ENCODE data around the gene RND1.
"Not testable (repeated sequence)": the region's sequence is repeated elsewhere in the genome, so short reads cannot be mapped to it uniquely, and the experiment has no call there.

The RND1 gene

DNA sequence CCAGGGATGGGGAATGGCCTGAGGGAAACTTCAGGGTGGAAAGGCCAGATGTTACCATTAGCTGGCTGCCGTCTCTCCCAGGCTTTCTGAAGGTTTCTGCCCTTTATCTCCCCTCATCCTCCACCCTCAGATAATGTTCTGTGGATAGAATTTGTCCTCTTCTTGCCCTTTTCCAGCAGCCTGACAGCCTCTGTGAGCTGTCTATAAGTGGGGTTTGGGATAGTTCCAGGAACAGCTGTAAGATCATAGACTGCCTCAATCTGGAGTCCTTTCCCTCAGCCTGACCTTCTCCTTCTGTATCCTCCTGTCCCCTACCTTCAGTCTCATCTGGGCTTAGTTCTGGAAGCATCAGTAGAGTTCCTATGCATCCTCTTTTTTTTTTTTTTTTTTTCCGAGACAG lies 2.8 kb upstream of the RND1 start:
- DNase-seq (ENCODE audit: low read depth, low spot score), result no peak

DNA sequence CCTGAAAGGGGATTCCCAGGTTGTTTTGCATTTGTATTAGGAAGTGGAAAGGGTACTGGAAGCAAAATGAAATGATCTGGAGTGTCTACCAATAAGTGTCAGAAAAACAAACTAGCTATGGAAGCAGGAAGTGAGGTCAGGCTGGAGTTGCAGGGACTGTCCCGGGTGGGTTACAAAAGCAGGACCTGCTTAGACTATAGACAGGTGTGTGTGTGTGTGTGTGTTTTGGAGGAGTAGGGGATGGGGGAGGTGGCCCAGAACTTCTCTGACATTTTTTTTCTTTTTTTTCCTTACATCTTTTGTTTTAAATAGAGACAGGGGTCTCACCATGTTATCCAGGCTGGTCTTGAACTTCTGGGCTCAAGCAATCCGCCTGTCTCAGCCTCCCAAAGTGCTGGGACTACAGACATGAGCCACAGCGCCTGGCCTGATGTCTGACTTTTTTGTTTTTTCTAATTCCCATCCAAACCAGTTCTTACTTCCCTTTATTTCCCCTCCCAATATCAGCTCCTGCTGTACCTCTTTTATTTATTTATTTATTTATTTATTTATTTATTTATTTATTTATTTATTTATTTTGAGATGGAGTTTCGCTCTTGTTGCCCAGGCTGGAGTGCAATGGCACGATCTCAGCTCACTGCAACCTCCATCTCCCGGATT lies 512 bp upstream of the RND1 start:
- no peak for DNase-seq (ENCODE audit: low read depth, low spot score)

DNA sequence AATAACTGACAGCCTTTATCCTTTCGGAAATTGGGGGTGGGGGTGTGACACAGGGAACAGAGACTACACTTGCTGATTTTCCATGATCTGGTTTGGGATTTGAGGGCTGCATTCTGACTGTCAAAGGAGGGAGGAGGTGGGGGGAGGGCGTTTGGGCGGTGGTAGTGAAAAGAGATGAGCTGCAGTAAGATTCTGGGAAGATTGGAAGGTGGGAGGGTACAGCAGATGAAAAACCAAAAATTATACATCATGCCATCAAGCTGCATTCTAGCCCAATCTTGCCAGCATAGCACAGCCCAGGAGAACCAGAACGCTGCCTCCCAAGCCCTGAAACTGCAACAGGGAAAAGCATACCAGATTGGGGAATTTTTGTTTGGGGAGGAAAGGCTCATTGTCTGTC lies 2.4 kb downstream of the RND1 start:
- DNase-seq (ENCODE audit: low read depth, low spot score), result no peak

DNA sequence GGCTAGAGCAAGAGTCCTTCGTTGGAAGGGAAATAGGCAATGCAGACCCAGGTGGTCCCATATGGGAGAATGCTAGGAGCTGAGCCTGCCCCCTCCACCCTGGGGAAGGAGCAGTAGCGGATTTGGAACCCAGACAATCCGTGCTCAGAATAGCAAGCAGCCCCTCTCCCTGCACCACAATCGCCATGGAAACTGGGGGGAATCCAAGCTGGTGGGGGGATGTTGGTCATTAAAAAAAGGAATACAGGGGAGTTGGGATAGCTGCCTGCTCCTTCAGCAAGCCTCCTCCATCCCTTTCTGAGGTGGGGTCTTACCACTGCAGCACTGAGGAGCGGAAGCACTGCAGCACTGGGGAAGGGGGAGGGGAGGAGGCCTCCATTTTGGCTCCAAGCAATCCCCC lies 2.9 kb downstream of the RND1 start:
- no peak for DNase-seq (ENCODE audit: low read depth, low spot score)

DNA sequence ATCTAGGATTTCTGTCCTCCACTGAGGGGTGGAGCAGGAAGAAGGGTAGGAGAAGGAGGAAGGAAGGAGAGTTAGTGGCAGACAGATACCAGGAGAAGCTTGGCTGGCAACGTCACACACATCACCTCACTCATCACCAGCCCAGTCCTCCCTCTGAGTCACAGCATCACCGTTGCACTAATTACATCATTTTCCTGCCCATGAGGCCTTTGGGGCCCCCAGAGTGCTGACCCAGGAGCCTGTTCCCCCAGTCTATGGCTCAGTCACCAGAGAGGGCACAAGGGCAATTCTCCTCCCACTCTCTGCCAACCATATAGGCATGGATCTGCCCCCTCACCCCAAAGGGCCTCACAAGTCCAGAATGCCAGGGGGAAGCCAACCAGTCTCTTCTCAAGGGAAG lies 4.6 kb downstream of the RND1 start:
- no peak for DNase-seq (ENCODE audit: low read depth, low spot score)

DNA sequence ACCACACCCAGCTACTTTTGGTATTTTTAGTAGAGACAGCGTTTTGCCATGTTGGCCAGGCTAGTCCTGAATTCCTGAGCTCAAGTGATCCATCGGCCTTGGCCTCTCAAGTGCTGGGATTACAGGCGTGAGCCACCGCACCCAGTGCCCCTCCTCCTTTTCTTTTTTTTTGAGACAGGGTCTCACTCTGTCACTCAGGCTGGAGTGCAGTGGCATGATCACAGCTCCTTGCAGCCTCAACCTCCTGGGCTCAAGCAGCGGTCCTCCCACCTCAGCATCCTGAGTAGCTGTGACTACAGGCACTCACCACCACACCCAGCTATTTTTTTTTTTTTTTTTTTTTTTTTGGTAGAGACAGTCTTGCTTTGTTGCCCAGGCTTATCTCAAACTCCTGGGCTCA lies 5.4 kb downstream of the RND1 start:
- DNase-seq (ENCODE audit: low read depth, low spot score), result not testable (repeated sequence)

DNA sequence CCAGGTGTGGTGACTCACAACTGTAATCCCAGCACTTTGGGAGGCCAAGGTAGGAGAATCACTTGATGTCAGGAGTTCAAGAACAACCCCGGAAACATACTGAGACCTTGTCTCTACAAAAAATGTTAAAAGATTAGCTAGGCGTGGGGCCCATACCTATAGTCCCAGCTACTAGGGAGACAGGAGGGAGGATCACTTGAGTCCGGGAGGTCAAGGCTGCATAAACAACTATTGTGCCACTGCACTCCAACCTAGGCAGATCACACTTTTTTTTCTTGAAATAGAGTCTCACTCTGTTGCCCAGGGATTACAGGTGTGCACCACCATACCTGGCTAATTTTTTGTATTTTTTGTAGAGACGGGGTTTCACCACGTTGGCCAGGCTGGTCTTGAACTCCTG lies 6.1 kb downstream of the RND1 start:
- no peak for DNase-seq (ENCODE audit: low read depth, low spot score)

DNA sequence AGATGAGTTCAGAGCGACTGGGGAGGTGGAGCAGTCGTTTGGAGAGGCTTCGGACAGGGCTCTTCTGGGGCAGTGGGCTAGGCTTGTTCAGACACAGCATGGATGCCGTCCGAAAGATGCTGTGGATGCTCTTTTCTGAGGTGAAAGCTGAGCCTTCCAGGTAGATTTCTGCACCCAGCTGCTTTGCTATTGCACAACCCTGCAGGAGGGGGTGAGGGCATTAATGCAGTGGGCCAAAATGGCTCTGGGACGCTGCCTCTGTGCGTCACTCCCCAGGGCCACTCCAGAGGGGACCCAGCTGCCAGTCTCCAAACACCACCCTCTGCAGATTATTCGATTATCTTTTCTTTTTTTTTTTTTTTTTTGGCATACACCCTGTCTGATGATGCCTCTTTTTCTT lies 7.6 kb downstream of the RND1 start:
- no peak for DNase-seq (ENCODE audit: low read depth, low spot score)

DNA sequence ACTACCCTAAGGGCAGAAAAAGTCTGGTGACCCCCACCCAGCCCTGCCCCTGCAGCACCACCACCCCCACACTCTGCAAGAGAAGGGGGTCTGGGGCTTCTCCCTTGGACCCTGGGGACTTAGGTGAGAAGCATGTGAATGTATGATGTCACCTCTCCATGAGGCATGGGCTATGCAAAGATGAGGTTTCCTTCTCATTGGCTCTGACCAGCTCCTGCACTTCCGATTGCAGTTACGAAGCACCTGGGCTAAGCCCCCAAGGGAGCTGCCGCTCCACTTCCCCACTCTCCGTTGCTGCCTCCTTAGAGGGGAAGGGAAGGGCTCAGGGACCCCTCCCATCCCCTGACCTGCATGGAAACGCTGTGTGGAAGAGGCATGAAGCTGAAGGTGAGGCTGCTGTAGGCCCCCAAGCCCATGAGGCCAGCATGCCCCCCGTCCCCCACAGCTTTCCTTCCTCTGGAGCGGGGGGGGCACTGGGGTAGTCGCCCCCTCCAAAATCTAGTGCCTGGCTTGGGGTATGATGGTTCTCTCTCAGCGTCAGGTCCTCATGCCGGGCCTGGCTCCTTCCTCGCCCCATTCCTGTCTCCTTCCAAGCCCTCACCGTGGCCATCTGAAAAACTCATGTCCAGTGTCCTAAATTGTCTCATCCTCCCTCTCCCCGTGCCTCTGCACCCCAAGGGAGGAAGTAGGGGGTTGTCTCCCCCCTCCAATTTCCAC lies 8.2 kb downstream of the RND1 start:
- DNase-seq (ENCODE audit: low read depth, low spot score), result no peak

DNA sequence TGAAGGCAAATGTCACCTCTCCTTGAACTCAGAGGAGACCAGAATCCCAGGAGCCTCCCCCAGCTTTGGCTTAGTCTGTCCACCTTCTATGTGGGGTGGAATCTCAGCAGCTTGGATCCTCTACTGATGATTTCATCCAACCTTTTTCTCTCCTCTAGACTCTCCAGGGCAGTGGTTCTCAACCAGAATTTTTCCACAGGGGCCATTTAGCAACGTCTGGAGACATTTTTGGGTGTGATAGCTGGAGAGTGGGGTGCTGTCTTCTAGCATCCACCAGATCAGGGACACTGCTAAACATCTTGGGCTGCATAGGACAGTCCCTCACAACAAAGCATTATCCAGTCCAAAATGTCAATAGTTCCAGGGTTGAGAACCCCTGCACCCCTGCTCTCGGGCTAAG lies 9.3 kb downstream of the RND1 start:
- DNase-seq (ENCODE audit: low read depth, low spot score), result no peak

DNA sequence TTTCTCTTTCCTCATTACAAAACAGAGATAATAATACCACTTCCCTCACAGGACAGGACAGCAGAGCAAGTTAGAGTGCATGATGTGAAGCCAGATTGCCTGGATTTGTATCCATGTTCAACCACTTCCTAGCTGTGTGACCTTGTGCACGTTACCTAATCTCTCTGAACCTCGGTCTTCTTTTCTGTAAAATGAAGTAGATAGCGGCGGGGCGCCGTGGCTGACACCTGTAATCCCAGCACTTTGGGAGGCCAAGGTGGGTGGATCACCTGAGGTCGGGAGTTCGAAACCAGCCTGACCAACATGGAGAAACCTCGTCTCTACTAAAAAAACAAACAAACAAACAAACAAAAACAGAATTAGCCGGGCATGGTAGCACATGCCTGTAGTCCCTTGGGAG lies 10.7 kb downstream of the RND1 start:
- DNase-seq (ENCODE audit: low read depth, low spot score), result not testable (repeated sequence)

DNA sequence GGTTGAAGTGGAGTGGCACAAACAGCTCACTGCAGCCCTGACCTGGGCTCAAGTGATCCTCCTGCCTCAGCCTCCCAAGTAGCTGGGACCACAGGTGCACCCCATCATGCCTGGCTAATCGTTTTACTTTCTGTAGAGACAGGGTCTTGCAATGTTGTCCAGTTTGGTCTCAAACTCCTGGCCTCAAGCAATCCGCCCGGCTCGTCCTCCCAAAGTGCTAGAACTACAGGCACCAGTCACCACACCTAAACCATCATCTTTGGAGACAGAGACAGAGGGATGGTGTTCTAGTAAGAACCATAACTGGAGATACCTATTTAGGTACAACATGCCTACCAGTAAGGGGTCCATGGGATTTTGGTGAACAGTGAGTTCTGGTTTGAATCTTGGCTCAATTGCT lies 11.2 kb downstream of the RND1 start:
- no peak for DNase-seq (ENCODE audit: low read depth, low spot score)

DNA sequence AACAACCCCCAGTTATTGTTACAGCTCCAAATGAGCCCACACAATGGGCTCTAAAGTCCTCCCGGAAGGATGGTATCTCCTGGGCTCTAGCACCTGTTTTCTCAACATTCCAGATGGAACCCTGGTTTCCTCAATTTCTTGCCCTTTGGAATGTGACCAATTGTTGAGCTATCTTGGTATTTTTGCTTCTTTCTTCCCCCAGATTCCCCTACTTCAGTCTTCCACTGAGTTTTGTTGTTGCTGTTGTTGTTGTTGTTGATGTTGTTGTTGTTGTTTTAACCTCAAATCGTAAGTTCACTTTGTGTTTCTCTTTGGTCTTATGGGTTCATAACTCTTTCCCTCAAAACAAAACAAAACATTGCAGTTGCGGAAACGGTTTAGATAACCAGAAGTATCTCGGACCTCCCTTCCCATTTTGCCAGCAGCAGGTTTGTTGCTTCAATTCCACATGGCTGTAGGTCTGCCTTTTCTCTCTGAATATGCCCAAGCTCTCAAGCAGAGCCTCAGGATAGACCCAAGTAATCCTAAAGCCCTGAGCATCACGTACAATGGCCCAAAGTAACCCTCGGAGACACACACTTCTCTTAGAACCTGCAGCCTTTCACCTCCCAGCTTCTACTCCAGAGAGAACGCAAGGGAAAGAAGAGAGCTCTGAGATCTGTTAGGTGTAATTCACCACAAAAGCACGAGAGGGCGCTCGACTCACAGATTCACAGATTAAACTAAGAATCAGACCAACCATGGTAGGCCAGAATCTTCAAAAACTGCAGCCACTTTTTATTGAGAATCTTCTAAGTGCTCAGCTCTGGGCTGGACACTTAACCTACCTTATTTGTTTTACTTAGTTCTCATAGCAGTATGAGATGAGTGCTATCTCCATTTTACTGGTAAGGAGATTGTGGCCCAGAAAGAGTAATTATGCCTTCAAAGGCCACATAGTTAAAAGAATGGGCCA lies 12.7 kb downstream of the RND1 start:
- peak; percentile 85 for DNase-seq (ENCODE audit: low read depth, low spot score)

DNA sequence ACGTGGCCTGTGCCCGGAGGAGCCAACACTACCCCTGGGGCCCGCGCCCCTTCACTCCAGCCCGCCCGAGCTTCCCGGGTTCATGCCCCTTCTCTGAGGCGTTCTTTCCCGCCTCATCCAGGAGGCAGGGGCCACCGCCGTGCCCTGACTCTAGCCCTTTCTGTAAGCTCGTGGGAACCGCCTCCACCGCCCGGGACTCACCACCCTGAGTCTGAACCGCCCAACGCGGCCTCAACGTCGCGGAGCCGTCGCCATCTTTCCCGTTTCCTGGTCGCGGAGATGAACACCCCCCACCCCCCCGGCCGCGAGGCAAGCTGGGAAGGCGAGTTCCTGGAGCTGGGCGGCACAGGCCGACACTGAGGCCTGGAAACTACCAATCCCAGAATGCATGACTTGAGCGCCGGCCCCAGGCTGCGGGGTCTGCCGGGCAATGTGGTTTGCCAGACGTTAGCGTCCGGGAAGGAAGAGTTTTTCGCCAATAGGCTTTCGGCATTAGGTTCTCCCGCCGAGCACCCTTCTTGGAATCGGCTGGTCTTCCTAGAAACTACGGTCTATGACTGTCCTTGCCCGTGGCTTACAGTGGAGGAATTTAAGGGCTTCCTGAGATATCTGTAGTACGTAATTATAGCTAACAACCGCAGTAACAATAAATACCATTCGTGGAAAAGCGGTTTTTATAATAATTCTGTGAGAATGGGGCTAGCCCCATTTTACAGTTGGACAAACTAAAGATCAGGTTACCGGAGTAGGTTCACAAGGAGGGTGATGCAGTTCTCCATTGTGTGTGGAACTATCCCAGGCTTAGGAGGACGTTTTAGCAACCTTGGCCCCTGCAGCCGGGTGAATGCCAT lies 13.6 kb downstream of the RND1 start, which contains the start of gene DDX23:
TSS of gene DDX23 (minus strand) at position 281 of the 851 bp plus-strand sequence. CDS start 6,381 bp downstream, outside the sequence.
- peak; percentile 89 for DNase-seq (ENCODE audit: low read depth, low spot score)

DNA sequence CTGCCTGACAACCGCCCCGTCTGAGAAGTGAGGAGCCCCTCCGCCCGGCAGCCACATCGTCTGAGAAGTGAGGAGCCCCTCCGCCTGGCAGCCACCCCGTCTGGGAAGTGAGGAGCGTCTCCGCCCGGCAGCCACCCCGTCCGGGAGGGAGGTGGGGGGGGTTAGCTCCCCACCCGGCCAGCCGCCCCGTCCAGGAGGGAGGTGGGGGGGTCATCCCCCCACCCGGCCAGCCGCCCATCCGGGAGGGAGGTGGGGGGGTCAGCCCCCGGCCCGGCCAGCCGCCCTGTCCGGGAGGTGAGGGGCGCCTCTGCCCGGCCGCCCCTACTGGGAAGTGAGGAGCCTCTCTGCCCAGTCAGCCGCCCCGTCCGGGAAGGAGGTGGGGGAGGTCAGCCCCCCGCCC lies 23.6 kb downstream of the RND1 start:
- DNase-seq (ENCODE audit: low read depth, low spot score), result not testable (repeated sequence)

DNA sequence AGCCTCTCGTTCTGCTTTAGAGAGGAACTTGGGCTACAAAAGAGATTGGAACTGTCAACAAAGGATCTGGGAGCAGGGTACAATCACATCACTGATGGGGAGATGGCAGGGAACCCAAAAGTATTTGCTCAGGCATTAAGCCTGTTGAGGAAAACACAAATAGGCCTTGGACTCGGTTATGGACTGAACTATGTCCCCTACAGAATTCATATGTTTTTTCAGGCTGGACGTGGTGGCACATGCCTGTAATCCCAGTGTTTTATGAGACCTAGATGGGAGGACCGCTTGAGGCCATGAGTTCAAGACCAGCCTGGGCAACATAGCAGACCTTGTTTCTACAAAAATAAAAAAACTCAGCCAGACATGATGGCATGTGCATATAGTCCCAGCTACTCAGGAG lies 27.6 kb downstream of the RND1 start:
- DNase-seq (ENCODE audit: low read depth, low spot score), result no peak

DNA sequence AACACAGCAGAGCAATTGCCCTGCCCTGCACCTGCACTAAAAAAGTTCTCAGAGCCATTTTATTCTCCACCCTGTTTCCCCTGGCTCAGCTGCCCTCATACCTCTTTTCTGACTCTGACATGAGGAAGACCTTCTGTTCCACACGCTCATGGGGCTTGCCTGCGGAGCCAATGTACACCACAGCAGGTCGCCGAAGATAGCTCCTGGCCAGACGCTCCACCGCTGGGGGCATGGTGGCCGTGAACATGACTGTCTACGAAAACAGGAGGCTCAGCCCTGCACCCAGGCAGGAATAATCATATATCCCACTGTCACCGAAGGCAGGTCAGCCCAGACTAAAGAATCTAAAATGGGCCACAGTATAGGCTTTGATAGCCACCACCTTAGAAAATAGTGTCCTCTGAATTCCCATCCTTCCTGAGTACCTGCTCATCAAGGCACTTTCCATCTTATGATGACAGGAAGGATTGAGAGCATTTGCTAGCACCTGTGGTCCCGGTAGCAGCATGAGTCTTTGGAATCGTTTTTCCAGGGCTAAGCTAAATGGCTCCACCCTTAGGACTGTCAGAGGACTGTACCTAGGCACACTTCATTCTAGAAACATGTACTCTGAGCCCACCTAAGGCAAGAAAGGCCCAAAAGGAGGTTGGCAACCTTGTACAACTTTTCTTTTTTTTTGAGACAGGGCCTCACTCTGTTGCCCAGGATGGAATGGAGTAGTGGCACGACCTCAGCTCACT lies 33.2 kb downstream of the RND1 start:
- no peak for DNase-seq (ENCODE audit: low read depth, low spot score)

DNA sequence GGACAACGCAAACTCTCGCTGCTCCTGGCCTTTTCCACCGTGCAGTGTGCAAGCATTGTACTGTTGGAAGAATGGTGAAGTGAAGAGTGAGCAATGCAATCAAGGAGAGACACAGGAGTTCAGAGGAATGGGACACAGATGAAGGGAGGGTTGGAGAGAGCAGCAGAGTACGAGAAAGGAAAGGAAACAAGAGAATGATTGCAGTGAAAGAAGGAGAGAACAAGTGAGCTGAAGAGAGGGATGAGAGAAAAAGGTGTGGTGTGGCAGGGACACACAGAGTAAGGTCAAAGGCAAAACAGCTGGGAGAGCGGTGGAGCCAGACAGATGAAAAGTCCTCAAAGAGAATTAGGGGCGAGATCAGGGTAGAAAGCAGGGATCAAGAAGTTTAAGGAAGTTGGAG lies 34.4 kb downstream of the RND1 start:
- no peak for DNase-seq (ENCODE audit: low read depth, low spot score)

DNA sequence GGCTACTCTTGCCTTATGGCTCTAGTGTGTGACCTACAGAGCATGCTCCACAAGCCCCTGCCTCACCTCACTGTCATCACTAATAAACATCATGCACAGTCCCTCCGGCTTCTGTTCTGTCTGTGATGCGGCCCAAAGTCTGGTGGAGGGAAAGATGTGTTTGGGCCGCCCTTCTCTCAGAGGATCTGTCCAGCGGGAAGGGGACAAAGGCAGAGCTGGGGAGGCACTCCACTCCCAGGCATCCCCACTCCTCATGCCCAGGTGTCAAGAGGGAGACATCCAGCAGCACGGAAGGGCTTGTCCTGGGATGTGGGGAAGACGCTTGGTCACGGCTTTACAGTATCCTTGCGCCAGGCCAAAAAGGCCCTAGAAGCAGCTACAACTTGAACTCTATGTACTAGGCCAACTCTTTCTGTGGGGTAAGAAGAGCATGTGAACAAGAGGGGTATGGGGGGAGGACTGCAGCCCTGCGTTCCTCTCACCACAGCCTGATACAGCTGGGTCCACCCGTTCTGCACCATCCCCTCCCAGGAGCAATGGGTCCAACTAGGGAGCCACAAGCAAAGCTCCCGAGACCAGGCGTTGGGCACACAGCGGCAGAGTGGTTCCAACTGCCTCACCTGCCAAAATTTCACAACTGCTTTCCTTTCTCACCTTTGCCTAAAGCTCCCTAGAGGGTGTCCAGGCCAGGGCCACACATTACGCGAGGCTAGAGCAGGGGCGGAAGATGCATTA lies 36.7 kb downstream of the RND1 start:
- no peak for DNase-seq (ENCODE audit: low read depth, low spot score)

DNA sequence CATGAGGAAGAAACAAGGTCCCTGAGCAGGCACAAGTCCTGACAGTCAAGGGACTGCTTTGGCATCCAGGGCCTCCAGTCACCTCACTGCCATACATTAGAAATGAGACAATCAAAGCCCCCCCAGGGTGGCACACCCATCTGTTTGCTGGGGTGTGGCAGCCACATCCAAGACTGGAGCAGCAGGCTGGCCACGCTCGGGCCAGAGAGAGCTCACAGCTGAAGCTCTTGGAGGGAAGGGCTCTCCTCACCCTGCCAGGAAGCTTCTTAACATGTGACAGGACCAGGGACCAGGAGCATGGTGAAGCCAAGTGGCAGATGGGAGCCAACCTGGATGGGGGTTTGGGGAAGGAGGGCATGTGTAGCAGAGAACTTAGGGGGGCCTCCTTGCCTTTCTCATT lies 37.4 kb downstream of the RND1 start:
- DNase-seq (ENCODE audit: low read depth, low spot score), result no peak

All from activated CD4-positive, CD25-positive, alpha-beta regulatory T cell treated with anti-CD3 and anti-CD28 coated beads, Interleukin-2, amount 50 U/mL, for 16 hours (primary cell).